ENCODE results near the gene EXO1. TPM values are rescaled to one million over a fixed set of nuclear protein-coding genes. Genes with fewer than 3 reads are reported as not detected.

EXO1 gene
- total and polyA plus RNA-seq, 9 of the 15 experiments (the other 6 are each of a cell fraction or from before 2014, with no cell fraction given), result 36.0 to 125 (median 83.9) TPM

DNA sequence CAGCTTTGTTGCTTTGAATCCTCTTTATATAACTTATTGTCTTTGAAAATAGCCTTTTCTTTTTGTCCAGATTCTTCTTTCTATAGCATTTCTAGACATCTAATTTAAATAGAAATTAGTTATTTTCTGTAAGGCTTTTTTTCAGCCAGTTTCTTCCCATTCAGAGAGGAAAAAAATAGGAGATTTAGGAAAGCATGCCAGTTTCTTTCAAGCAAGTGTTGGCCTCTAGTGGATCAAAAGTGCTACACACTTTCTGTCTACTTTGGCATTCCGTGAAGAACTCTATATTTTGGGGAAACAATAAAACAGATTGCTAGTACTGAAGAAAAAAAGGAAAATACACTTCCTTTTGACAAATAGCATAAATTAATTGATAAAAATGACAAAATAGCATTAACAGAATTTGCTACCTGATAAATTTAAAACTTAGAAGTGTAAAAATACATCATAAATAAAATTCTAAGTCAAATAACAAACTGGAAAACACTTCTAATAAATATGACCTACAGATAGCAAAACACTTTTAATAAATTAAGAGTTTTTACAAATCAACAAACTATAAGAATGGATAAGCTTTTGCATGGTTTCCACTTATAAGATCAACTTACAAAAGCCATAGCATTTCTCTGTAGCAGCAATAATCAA, 13.1 kb upstream of the EXO1 start:
- H3K4me1 ChIP-seq (replicated peaks in 1 of 2; ENCODE audit: control insufficient read depth in 2 of 2, insufficient read depth in 2 of 2, low read length in 2 of 2), result peaks cover 6 to 19% of the 10 kb centered on the region in 2 experiments; a peak in 4 of 5 replicates
- H3K27me3 ChIP-seq (ENCODE audit: control insufficient read depth in 2 of 2, insufficient read depth in 2 of 2, low read length in 2 of 2), result no peaks in the 10 kb centered on the region
- no peak overlapping the region for H3K4me3 ChIP-seq
- H3K79me2 ChIP-seq (ENCODE audit: control insufficient read depth, insufficient read depth, low read length), result no peaks in the 10 kb centered on the region
- no peaks in the 10 kb centered on the region for H3K36me3 ChIP-seq (ENCODE audit: control insufficient read depth, insufficient read depth, low read length)
- 0% methylated on average over 1 of the region's 1 CpG for WGBS (ENCODE audit: insufficient coverage, low coverage, missing lambda C conversion rate)
- intact Hi-C loops (cut with micrococcal nuclease), result loop anchor here (1.0 to 10.0 kb wide), 5 partner anchors 65 to 950 kb away; no protein-coding TSS in a partner anchor
- DNase-seq (ENCODE audit: extremely low read depth in 1 of 4, low spot score in 3 of 4) (peak in 2 of 4 experiments; percentile 45 to 77), ATAC-seq (peak; percentile 80), FAIRE-seq (peak; percentile 74)
- no peak overlapping the region for H3K9ac ChIP-seq (ENCODE audit: insufficient read depth in 1 of 2, low read depth in 2 of 2, low read length in 2 of 2)
- H3K9me1 ChIP-seq (ENCODE audit: control insufficient read depth, insufficient read depth, low read length), result no peaks in the 10 kb centered on the region
- H3K27ac ChIP-seq (ENCODE audit: extremely low read depth, low read depth, low read length), result no peak overlapping the region
- H3K9me3 ChIP-seq (replicated peaks; ENCODE audit: control insufficient read depth, insufficient read depth, low read depth, low read length), result no peaks in the 10 kb centered on the region
- no TSS peak for BruUV-seq (replicated peaks)
- H4K20me1 ChIP-seq (replicated peaks; ENCODE audit: control insufficient read depth, insufficient read depth, low read length), result no peaks in the 10 kb centered on the region
- POLR2A ChIA-PET, result interaction anchor here (0.6 to 3.2 kb wide), 2 partner anchors 9 to 225 kb away, joined by 3 to 12 read pairs; no protein-coding TSS in a partner anchor
- H2AFZ ChIP-seq (ENCODE audit: low read depth, low read length), result peak overlapping the region; percentile 48; the same call in 1 of the 2 replicates
- H3K4me2 ChIP-seq (ENCODE audit: insufficient read depth, low read length), result no peak overlapping the region
- CTCF ChIA-PET (ENCODE audit: low intra/inter-chr PET ratio), result interaction anchor here (1.1 to 2.6 kb wide), 4 partner anchors 207 to 303 kb away, joined by 4 to 25 read pairs (median 14); partner anchors contain the start of gene KMO
- in situ Hi-C loops (cut with MboI), result loop anchor here (5.0 to 10.0 kb wide), 2 partner anchors 218 to 310 kb away; no protein-coding TSS in a partner anchor
- TF ChIP-seq MBD2 (IDR thresholded peaks at IDR 0.05; ENCODE audit: borderline replicate concordance, low read depth), result no peak
- TF ChIP-seq NELFE (IDR thresholded peaks at IDR 0.05; ENCODE audit: insufficient read depth, insufficient read length), result no peak
- TF ChIP-seq RFX7 (CRISPR knock-in tag; IDR thresholded peaks at IDR 0.05), result no peak
- no peak for TF ChIP-seq DPF2 (IDR thresholded peaks at IDR 0.05)
- TF ChIP-seq, protein P1, sequence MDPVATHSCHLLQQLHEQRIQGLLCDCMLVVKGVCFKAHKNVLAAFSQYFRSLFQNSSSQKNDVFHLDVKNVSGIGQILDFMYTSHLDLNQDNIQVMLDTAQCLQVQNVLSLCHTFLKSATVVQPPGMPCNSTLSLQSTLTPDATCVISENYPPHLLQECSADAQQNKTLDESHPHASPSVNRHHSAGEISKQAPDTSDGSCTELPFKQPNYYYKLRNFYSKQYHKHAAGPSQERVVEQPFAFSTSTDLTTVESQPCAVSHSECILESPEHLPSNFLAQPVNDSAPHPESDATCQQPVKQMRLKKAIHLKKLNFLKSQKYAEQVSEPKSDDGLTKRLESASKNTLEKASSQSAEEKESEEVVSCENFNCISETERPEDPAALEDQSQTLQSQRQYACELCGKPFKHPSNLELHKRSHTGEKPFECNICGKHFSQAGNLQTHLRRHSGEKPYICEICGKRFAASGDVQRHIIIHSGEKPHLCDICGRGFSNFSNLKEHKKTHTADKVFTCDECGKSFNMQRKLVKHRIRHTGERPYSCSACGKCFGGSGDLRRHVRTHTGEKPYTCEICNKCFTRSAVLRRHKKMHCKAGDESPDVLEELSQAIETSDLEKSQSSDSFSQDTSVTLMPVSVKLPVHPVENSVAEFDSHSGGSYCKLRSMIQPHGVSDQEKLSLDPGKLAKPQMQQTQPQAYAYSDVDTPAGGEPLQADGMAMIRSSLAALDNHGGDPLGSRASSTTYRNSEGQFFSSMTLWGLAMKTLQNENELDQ (CRISPR knock-in tag; IDR thresholded peaks at IDR 0.05; ENCODE audit: borderline replicate concordance), result no peak
- TF ChIP-seq, protein P2, sequence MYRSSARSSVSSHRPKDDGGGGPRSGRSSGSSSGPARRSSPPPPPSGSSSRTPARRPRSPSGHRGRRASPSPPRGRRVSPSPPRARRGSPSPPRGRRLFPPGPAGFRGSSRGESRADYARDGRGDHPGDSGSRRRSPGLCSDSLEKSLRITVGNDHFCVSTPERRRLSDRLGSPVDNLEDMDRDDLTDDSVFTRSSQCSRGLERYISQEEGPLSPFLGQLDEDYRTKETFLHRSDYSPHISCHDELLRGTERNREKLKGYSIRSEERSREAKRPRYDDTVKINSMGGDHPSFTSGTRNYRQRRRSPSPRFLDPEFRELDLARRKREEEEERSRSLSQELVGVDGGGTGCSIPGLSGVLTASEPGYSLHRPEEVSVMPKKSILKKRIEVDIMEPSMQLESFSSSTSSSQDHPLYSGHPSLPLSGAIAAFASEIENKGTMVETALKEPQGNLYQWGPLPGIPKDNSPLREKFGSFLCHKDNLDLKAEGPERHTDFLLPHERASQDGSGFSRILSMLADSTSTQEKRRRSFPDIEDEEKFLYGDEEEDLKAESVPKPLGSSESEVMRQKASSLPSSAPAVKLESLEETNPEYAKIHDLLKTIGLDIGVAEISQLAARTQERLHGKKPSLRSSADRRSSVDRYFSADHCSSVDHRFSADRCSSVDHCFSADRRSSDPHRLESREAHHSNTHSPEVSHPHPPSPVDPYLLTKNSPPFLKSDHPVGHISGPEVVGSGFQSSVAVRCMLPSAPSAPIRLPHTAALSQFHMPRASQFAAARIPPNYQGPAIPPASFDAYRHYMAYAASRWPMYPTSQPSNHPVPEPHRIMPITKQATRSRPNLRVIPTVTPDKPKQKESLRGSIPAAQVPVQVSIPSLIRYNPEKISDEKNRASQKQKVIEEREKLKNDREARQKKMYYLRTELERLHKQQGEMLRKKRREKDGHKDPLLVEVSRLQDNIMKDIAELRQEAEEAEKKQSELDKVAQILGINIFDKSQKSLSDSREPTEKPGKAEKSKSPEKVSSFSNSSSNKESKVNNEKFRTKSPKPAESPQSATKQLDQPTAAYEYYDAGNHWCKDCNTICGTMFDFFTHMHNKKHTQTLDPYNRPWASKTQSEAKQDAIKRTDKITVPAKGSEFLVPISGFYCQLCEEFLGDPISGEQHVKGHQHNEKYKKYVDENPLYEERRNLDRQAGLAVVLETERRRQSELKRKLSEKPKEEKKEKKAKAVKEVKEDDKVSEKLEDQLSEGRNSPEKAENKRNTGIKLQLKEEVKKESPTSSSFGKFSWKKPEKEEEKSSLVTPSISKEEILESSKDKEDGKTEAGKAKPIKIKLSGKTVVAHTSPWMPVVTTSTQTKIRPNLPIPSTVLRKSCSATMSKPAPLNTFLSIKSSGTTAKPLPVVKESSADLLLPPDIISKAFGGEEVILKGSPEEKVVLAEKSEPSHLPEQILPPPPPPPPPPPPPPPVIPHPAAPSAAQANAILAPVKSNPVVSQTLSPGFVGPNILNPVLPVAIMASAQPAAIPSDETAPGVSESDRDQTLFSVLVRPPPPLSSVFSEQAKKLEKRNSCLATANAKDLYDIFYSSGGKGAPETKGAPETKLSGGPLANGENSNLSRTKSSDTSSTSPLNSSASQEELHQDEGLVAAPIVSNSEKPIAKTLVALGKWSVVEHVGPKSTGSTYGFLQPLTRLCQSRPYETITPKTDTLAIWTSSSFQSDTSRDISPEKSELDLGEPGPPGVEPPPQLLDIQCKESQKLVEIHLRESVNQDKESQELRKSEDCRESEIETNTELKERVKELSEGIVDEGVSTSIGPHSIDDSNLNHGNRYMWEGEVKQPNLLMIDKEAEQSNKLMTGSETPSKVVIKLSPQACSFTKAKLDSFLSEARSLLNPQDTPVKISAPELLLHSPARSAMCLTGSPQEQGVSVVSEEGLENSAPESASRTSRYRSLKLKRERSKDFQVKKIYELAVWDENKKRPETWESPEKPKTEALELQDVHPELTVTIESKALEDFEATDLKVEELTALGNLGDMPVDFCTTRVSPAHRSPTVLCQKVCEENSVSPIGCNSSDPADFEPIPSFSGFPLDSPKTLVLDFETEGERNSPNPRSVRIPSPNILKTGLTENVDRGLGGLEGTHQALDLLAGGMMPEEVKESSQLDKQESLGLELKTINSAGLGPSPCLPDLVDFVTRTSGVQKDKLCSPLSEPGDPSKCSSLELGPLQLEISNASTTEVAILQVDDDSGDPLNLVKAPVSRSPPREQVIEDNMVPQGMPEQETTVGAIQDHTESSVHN (IDR thresholded peaks at IDR 0.05; ENCODE audit: borderline replicate concordance in 1 of 2, low read depth in 1 of 2), result no peak
- TF ChIP-seq MYC (IDR thresholded peaks at IDR 0.05; ENCODE audit: low read depth, low read length), result 0 out of 2 replicates have a peak, but pooled peaks have one; percentile 11
- TF ChIP-seq MYC (CRISPR knock-in tag; IDR thresholded peaks at IDR 0.05; ENCODE audit: borderline replicate concordance, low read depth), result no peak
- no peak for TF ChIP-seq IRF2 (CRISPR knock-in tag; IDR thresholded peaks at IDR 0.05)
